Raji (cell line): ENCODE results near the gene MOB3B.

Experiments
- POLR2A ChIP-seq: IDR thresholded peaks from 2 replicates; pipeline ENCODE4 v1.6.1; 2011; ENCODE audit warnings: low read depth, low read length, control low read depth; ENCODE audit not compliant: insufficient read depth

MOB3B gene

GRCh38 chr9:27534131-27534530 is 4.5 kb upstream of the MOB3B start:
- TF ChIP-seq POLR2A, result no peak

GRCh38 chr9:27533311-27533710 is 3.7 kb upstream of the MOB3B start:
- no peak for TF ChIP-seq POLR2A

GRCh38 chr9:27532046-27532445 is 2.4 kb upstream of the MOB3B start:
- no peak for TF ChIP-seq POLR2A

GRCh38 chr9:27530915-27531755 is 1.5 kb upstream of the MOB3B start:
- TF ChIP-seq POLR2A, result no peak

- TF ChIP-seq POLR2A, result no peak
Measured at GRCh38 chr9:27528886-27529315, 713 bp downstream of the MOB3B start.

- TF ChIP-seq POLR2A, result no peak
Measured at GRCh38 chr9:27528076-27528885, 1.3 kb downstream of the MOB3B start.

- no peak for TF ChIP-seq POLR2A
Measured at GRCh38 chr9:27527702-27528075, 1.9 kb downstream of the MOB3B start.

- no peak for TF ChIP-seq POLR2A
Measured at GRCh38 chr9:27524236-27524635, 5.4 kb downstream of the MOB3B start, which contains the start of gene IFNK. Gene IFNK (plus strand): TSS chr9:27524290. CDS start chr9:27524337, 47 bp downstream.

- TF ChIP-seq POLR2A, result no peak
Measured at GRCh38 chr9:27523141-27523540, 6.5 kb downstream of the MOB3B start.

- no peak for TF ChIP-seq POLR2A
Measured at GRCh38 chr9:27520986-27521385, 8.6 kb downstream of the MOB3B start.

- no peak for TF ChIP-seq POLR2A
Measured at GRCh38 chr9:27519466-27520465, 9.8 kb downstream of the MOB3B start.

- no peak for TF ChIP-seq POLR2A
Measured at GRCh38 chr9:27518809-27519208, 10.8 kb downstream of the MOB3B start.

- TF ChIP-seq POLR2A, result no peak
Measured at GRCh38 chr9:27518006-27518405, 11.6 kb downstream of the MOB3B start.

GRCh38 chr9:27514551-27514950 is 15.1 kb downstream of the MOB3B start:
- TF ChIP-seq POLR2A, result no peak

- TF ChIP-seq POLR2A, result no peak
Measured at GRCh38 chr9:27511771-27512170, 17.8 kb downstream of the MOB3B start.
